ENCODE measurements around the gene COL24A1. TPM values are rescaled to one million over a fixed set of nuclear protein-coding genes. Genes with fewer than 3 reads are reported as not detected.
"Not testable (repeated sequence)": the region's sequence is repeated elsewhere in the genome, so short reads cannot be mapped to it uniquely, and the experiment has no call there.

COL24A1 gene
- total RNA-seq, 1 donor from 2014 or later: not detected

DNA sequence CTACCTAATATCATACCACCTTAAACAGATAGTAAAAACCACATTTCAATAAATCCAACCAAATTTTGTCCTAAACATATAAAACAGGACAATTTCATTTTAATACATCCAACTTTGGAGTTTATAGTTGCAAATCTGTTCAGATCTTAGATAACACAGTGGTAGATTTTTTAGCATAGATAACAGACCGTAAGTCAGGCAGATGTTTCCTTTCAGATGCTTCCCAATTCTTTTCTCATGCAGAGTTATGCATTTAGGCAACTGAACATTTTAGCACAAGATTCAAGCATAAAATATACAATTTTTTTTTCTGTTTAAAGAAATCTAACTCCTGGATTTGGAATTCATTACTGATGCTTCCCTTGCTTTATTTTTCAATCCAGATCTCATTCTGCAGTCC lies 291.8 kb downstream of the COL24A1 start:
- H3K4me3 Mint-ChIP-seq: no peak overlapping the region
- H3K36me3 Mint-ChIP-seq (ENCODE audit: low read depth): no peaks in the 10 kb centered on the region
- TF ChIP-seq, protein P1, sequence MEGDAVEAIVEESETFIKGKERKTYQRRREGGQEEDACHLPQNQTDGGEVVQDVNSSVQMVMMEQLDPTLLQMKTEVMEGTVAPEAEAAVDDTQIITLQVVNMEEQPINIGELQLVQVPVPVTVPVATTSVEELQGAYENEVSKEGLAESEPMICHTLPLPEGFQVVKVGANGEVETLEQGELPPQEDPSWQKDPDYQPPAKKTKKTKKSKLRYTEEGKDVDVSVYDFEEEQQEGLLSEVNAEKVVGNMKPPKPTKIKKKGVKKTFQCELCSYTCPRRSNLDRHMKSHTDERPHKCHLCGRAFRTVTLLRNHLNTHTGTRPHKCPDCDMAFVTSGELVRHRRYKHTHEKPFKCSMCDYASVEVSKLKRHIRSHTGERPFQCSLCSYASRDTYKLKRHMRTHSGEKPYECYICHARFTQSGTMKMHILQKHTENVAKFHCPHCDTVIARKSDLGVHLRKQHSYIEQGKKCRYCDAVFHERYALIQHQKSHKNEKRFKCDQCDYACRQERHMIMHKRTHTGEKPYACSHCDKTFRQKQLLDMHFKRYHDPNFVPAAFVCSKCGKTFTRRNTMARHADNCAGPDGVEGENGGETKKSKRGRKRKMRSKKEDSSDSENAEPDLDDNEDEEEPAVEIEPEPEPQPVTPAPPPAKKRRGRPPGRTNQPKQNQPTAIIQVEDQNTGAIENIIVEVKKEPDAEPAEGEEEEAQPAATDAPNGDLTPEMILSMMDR (IDR thresholded peaks at IDR 0.05): no peak
- ATAC-seq (ENCODE audit: low read depth) (no peak), DNase-seq (no peak)
- H3K4me1 Mint-ChIP-seq: no peaks in the 10 kb centered on the region
- H3K9me3 Mint-ChIP-seq: no peaks in the 10 kb centered on the region
- ChIA-PET CTCF (no interaction called here), POLR2A (no interaction called here)
- no peaks in the 10 kb centered on the region for H3K27me3 Mint-ChIP-seq
- no peak overlapping the region for H3K27ac Mint-ChIP-seq
- intact Hi-C loops (cut with micrococcal nuclease): no loop called here

DNA sequence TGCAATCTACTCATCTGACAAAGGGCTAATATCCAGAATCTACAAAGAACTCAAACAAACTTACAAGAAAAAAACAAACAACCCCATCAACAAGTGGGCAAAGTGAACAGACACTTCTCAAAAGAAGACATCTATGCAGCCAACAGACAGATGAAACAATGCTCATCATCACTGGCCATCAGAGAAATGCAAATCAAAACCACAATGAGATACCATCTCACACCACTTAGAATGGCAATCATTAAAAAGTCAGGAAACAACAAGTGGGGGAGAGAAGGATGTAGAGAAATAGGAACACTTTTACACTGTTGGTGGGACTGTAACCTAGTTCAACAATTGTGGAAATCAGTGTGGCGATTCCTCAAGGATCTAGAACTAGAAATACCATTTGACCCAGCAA lies 292.9 kb downstream of the COL24A1 start:
- H3K27me3 Mint-ChIP-seq; H3K4me1 Mint-ChIP-seq; H3K27ac Mint-ChIP-seq; CTCF ChIA-PET; H3K4me3 Mint-ChIP-seq; POLR2A ChIA-PET; DNase-seq; H3K36me3 Mint-ChIP-seq (ENCODE audit: low read depth); H3K9me3 Mint-ChIP-seq; intact Hi-C loops (cut with micrococcal nuclease); ATAC-seq (ENCODE audit: low read depth): not testable (repeated sequence)

DNA sequence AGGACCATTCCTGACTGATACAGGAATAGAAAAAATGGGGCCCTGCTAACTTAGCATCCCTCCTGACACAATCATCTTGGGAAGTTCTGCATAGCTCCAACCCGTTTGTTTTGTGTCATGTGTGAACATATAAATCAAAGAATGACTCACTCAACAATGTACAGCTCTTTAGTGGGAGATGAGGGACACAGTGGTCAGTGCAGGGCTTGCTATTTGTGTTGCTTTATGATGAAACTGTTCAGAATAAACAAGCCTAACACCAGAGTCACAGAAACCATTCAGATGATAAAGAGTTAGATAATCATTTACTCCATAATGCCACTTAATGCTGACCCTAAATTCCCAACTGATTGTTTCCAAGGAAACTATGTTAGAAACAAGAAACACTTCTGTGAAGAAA lies 294.1 kb downstream of the COL24A1 start:
- TF ChIP-seq, protein P1 (IDR thresholded peaks at IDR 0.05): no peak
- Mint-ChIP-seq H3K4me3 (no peak overlapping the region), H3K36me3 (ENCODE audit: low read depth) (no peaks in the 10 kb centered on the region), H3K27ac (no peak overlapping the region), H3K27me3 (no peaks in the 10 kb centered on the region), H3K9me3 (no peaks in the 10 kb centered on the region), H3K4me1 (no peaks in the 10 kb centered on the region)
- ATAC-seq (ENCODE audit: low read depth) (no peak), DNase-seq (no peak)
- POLR2A ChIA-PET: no interaction called here
- CTCF ChIA-PET: no interaction called here
- intact Hi-C loops (cut with micrococcal nuclease): no loop called here

DNA sequence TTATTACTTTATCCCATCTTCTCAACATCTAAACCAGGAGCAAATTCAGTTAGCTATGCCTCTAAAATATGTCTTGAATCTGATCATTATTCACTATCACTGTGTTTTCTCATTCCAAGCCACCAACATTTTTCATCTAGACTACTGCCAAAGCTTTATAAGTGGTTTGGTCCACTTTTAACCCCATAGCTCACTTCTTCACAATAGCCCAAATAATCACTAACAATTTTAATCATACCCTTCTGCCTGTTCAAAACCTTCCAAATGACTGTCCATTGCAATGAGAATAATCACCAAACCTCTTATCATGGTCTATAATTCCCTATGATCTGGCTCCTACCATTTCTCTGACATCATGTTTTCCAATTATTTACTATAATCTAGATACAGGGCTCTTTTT lies 298.6 kb downstream of the COL24A1 start:
- intact Hi-C loops (cut with micrococcal nuclease): no loop called here
- Mint-ChIP-seq H3K36me3 (ENCODE audit: low read depth) (no peaks in the 10 kb centered on the region), H3K4me3 (no peak overlapping the region), H3K27ac (no peak overlapping the region), H3K9me3 (no peaks in the 10 kb centered on the region), H3K27me3 (no peaks in the 10 kb centered on the region), H3K4me1 (no peaks in the 10 kb centered on the region)
- DNase-seq (no peak), ATAC-seq (ENCODE audit: low read depth) (no peak)
- POLR2A ChIA-PET: no interaction called here
- CTCF ChIA-PET: no interaction called here
- TF ChIP-seq, protein P1 (IDR thresholded peaks at IDR 0.05): no peak

DNA sequence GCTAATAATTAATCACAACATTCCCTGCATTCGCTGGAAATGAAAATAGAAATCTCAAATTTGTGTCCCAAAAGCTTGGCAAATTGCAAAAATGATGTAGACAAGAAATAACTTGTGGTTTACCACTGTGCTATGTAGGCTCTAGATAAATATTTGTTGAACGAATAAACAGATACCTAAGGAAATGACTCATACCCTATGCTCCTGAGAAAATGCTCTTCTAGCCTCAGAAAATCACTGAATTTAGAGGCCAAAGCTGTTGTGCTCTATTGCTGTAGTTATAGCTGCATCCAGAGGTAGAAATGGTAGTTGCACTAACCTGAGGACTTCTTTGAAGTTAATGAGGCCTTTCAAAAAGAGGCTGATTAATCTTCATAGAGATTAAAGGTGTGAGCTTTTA lies 306.3 kb downstream of the COL24A1 start:
- ATAC-seq (ENCODE audit: low read depth) (no peak), DNase-seq (no peak)
- Mint-ChIP-seq H3K4me3 (no peak overlapping the region), H3K27ac (no peak overlapping the region), H3K36me3 (ENCODE audit: low read depth) (no peaks in the 10 kb centered on the region), H3K27me3 (no peaks in the 10 kb centered on the region), H3K4me1 (no peaks in the 10 kb centered on the region), H3K9me3 (no peaks in the 10 kb centered on the region)
- intact Hi-C loops (cut with micrococcal nuclease): no loop called here
- POLR2A ChIA-PET: no interaction called here
- TF ChIP-seq, protein P1 (IDR thresholded peaks at IDR 0.05): no peak
- CTCF ChIA-PET: interaction anchor here (1.5 kb wide), 1 partner anchor 14 kb away, joined by 3 read pairs; no protein-coding TSS in a partner anchor

DNA sequence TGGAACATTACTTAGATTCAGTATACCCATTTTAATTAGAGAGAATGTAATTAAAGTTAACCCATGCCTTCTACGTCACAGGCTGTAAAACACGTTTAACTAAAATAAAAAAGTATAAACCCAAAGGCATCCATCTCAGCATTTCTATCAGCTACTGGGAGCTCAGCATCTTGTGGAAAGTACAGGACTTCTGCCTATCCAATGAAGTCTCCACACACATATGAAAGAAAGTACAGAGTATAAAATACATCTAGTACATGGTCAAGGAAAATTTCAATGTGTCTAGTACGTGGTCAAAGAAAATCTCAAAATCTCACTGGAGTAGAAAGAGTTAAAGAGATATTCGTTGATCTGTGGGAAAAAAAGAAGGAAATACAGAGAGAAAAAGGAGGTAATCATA lies 306.9 kb downstream of the COL24A1 start:
- H3K36me3 Mint-ChIP-seq (ENCODE audit: low read depth): no peaks in the 10 kb centered on the region
- DNase-seq: no peak
- TF ChIP-seq, protein P1 (IDR thresholded peaks at IDR 0.05): no peak
- no peaks in the 10 kb centered on the region for H3K27me3 Mint-ChIP-seq
- no peak overlapping the region for H3K27ac Mint-ChIP-seq
- no peak for ATAC-seq (ENCODE audit: low read depth)
- intact Hi-C loops (cut with micrococcal nuclease): no loop called here
- H3K9me3 Mint-ChIP-seq: no peaks in the 10 kb centered on the region
- POLR2A ChIA-PET: no interaction called here
- H3K4me3 Mint-ChIP-seq: no peak overlapping the region
- CTCF ChIA-PET: interaction anchor here (1.5 kb wide), 1 partner anchor 14 kb away, joined by 3 read pairs; no protein-coding TSS in a partner anchor
- no peaks in the 10 kb centered on the region for H3K4me1 Mint-ChIP-seq
